ENCODE measurements around the gene ZFP36.

DNA sequence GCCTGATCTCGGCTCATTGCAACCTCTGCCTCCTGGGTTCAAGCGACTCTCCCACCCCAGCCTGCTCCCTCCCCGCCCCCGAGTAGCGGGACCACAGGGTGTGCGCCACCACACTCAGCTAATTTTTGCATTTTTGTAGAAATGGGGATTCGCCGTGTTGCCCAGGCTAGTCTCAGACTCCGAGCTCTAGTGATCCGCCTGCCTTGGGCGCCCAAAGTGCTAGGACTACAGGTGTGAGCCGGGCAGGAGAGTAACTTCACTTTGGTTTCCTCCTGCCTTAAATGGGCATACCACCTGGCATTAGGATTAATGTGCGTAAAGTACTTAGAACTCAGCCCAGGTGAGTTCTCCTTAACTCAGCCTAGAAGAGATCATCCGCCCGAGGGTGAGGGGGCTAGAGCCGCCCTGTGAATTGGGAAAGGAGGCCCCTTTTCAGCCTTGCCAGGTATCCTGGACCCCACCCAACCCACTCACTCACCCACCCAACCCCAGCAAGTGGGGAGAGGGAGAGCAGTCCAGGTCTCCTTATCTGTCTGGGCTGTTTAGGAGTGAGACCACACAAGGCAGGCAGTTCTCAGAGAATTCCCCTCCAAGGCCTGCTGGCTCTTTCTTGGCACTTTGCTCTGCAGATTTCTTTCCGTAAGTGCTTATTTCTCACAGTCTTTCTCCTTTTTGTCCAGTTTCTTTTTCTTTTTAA lies 1.2 kb upstream of the ZFP36 start:
- no peak for TF ChIP-seq POLR2A (IDR thresholded peaks at IDR 0.05)
- TF ChIP-seq, protein P1, sequence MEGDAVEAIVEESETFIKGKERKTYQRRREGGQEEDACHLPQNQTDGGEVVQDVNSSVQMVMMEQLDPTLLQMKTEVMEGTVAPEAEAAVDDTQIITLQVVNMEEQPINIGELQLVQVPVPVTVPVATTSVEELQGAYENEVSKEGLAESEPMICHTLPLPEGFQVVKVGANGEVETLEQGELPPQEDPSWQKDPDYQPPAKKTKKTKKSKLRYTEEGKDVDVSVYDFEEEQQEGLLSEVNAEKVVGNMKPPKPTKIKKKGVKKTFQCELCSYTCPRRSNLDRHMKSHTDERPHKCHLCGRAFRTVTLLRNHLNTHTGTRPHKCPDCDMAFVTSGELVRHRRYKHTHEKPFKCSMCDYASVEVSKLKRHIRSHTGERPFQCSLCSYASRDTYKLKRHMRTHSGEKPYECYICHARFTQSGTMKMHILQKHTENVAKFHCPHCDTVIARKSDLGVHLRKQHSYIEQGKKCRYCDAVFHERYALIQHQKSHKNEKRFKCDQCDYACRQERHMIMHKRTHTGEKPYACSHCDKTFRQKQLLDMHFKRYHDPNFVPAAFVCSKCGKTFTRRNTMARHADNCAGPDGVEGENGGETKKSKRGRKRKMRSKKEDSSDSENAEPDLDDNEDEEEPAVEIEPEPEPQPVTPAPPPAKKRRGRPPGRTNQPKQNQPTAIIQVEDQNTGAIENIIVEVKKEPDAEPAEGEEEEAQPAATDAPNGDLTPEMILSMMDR (IDR thresholded peaks at IDR 0.05), result no peak
